PFSK-1 (cell line): Measurements from ENCODE around the gene CPSF3.

Experiments
- FOXP2 ChIP-seq: optimal IDR thresholded peaks from 2 replicates; pipeline ENCODE3; 2011; ENCODE audit warnings: borderline replicate concordance, control low read depth, inconsistent platforms; ENCODE audit not compliant: insufficient read depth; ENCODE audit errors: extremely low read length, extremely low read depth
- POLR2AphosphoS5 ChIP-seq: IDR thresholded peaks from 2 replicates; pipeline ENCODE4 v1.6.1; 2012; ENCODE audit warnings: low read depth, mild to moderate bottlenecking, control low read depth, low read length, moderate library complexity
- SIN3A ChIP-seq: IDR thresholded peaks from 2 replicates; pipeline ENCODE4 v1.6.1; 2012; ENCODE audit warnings: mild to moderate bottlenecking, low read length, moderate library complexity, borderline replicate concordance; ENCODE audit not compliant: insufficient read depth
- TAF1 ChIP-seq: IDR thresholded peaks from 2 replicates; pipeline ENCODE4 v1.6.1; 2012; ENCODE audit warnings: low read length, control low read depth, borderline replicate concordance; ENCODE audit not compliant: insufficient read depth
- TF ChIP-seq, protein P1 (sequence below), 2 experiments: IDR thresholded peaks; 2 replicates each; pipeline versions ENCODE4 v1.6.1 to v1.8.0; 2011 to 2012; ENCODE audit warnings: low read depth in 2 of 2, low read length in 2 of 2, control low read depth in 1 of 2, inconsistent platforms in 1 of 2, mild to moderate bottlenecking in 1 of 2, moderate library complexity in 1 of 2; ENCODE audit not compliant: insufficient read depth in 1 of 2

The CPSF3 gene

GRCh38 chr2:9378433-9379390 lies 44.7 kb upstream of the CPSF3 start:
- TF ChIP-seq FOXP2 = peak; percentile 53
- no peak for TF ChIP-seq TAF1

GRCh38 chr2:9379391-9379755 lies 44.1 kb upstream of the CPSF3 start:
- no peak for TF ChIP-seq POLR2AphosphoS5
- TF ChIP-seq SIN3A = no peak
- TF ChIP-seq, protein P1, sequence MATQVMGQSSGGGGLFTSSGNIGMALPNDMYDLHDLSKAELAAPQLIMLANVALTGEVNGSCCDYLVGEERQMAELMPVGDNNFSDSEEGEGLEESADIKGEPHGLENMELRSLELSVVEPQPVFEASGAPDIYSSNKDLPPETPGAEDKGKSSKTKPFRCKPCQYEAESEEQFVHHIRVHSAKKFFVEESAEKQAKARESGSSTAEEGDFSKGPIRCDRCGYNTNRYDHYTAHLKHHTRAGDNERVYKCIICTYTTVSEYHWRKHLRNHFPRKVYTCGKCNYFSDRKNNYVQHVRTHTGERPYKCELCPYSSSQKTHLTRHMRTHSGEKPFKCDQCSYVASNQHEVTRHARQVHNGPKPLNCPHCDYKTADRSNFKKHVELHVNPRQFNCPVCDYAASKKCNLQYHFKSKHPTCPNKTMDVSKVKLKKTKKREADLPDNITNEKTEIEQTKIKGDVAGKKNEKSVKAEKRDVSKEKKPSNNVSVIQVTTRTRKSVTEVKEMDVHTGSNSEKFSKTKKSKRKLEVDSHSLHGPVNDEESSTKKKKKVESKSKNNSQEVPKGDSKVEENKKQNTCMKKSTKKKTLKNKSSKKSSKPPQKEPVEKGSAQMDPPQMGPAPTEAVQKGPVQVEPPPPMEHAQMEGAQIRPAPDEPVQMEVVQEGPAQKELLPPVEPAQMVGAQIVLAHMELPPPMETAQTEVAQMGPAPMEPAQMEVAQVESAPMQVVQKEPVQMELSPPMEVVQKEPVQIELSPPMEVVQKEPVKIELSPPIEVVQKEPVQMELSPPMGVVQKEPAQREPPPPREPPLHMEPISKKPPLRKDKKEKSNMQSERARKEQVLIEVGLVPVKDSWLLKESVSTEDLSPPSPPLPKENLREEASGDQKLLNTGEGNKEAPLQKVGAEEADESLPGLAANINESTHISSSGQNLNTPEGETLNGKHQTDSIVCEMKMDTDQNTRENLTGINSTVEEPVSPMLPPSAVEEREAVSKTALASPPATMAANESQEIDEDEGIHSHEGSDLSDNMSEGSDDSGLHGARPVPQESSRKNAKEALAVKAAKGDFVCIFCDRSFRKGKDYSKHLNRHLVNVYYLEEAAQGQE (IDR thresholded peaks at IDR 0.05; ENCODE audit: insufficient read depth in 1 of 2, low read depth in 2 of 2, low read length in 2 of 2) = no peak
- TF ChIP-seq TAF1 = no peak
- no peak for TF ChIP-seq FOXP2

DNA sequence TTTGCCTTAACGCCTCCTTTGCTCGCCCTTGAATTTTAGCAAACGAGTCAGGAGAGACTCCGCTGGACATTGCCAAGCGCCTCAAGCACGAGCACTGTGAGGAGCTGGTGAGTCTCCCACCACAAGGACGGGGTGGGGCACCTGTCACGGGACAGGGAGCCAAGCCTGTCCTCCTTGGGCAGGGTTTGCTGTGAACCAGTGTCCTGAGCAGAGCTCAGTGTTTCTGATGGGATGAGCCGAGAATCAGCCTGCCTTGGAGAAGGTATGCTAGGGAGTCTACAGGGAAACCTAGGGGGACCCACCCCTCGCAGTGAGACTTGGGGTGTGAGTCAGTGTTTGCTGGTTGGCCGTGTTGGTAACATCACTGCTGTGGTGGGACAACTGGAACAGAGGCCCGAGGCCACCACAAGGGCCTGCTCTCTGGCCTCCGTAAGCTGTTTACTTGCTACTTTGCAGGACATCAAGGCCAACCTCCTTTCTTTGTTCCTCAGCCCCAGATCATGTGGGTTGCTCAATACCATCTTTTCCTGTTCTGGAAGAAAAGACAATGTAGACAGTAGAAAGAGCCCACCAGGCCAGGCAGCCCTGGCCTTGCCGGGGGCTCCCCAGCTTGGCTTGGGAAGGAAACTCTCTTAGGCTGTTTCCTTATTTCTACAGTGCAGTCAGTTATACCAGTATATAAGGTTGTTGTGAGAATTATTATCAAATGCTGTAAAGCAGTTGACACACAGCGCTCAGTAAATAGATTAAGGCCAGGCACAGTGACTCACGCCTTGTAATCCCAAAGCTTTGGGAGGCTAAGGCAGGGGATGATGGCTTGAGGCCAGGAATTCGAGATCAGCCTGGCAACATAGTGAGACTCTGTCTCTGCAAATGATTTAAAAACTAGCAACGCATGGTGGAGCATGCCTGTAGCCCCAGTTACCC lies 42.5 kb upstream of the CPSF3 start:
- TF ChIP-seq POLR2AphosphoS5 (no peak), FOXP2 (peak; percentile 55)

- no peak for TF ChIP-seq FOXP2
- TF ChIP-seq, protein P1 (IDR thresholded peaks at IDR 0.05; ENCODE audit: insufficient read depth in 1 of 2, low read depth in 2 of 2, low read length in 2 of 2) = no peak
- TF ChIP-seq TAF1 = no peak
- no peak for TF ChIP-seq SIN3A
- no peak for TF ChIP-seq POLR2AphosphoS5
Observed at GRCh38 chr2:9382604-9383235, 40.7 kb upstream of the CPSF3 start.

- TF ChIP-seq, protein P1 (IDR thresholded peaks at IDR 0.05; ENCODE audit: insufficient read depth in 1 of 2, low read depth in 2 of 2, low read length in 2 of 2) = no peak
- no peak for TF ChIP-seq TAF1
- TF ChIP-seq FOXP2 = no peak
- TF ChIP-seq SIN3A = no peak
- TF ChIP-seq POLR2AphosphoS5 = no peak
Observed at GRCh38 chr2:9384521-9384920, 38.9 kb upstream of the CPSF3 start.
